ENCODE data around the gene ST3GAL6. TPM values are rescaled to one million over a fixed set of nuclear protein-coding genes. Genes with fewer than 3 reads are reported as not detected.
A peak's percentile ranks its signal among the peaks of the same experiment; 100 is the strongest.

ST3GAL6 gene
- total RNA-seq, 1 donor from 2014 or later, result 16.0 TPM

GRCh38 chr3:98770261-98771039, 7.3 kb downstream of the ST3GAL6 start:
- DNase-seq (ENCODE audit: low read depth, low spot score), result peak; percentile 6
- Mint-ChIP-seq H3K4me1 (peaks cover 46% of the 10 kb centered on the region), H3K36me3 (ENCODE audit: low read depth) (no peaks in the 10 kb centered on the region), H3K4me3 (peak overlapping the region; percentile 1), H3K9me3 (no peaks in the 10 kb centered on the region), H3K27ac (ENCODE audit: unreplicated experiment) (peak overlapping the region; percentile 6), H3K27me3 (ENCODE audit: low read depth) (no peaks in the 10 kb centered on the region)
- no peak for TF ChIP-seq CTCF (conservative IDR thresholded peaks at IDR 0.05)

GRCh38 chr3:98772022-98772421, 8.9 kb downstream of the ST3GAL6 start:
- Mint-ChIP-seq H3K27ac (ENCODE audit: unreplicated experiment) (no peak overlapping the region), H3K9me3 (no peaks in the 10 kb centered on the region), H3K27me3 (ENCODE audit: low read depth) (no peaks in the 10 kb centered on the region), H3K36me3 (ENCODE audit: low read depth) (peaks cover 2% of the 10 kb centered on the region), H3K4me1 (peaks cover 40% of the 10 kb centered on the region), H3K4me3 (no peak overlapping the region)
- DNase-seq (ENCODE audit: low read depth, low spot score), result no peak
- no peak for TF ChIP-seq CTCF (conservative IDR thresholded peaks at IDR 0.05)

- Mint-ChIP-seq H3K27me3 (ENCODE audit: low read depth) (no peaks in the 10 kb centered on the region), H3K4me1 (peaks cover 34% of the 10 kb centered on the region), H3K36me3 (ENCODE audit: low read depth) (peaks cover 2% of the 10 kb centered on the region), H3K9me3 (no peaks in the 10 kb centered on the region), H3K4me3 (no peak overlapping the region), H3K27ac (ENCODE audit: unreplicated experiment) (peak overlapping the region; percentile 63)
- DNase-seq (ENCODE audit: low read depth, low spot score), result no peak
- TF ChIP-seq CTCF (conservative IDR thresholded peaks at IDR 0.05), result no peak
Observed at GRCh38 chr3:98775459-98776139, 12.5 kb downstream of the ST3GAL6 start.

GRCh38 chr3:98776140-98776493, 13.0 kb downstream of the ST3GAL6 start:
- no peak for TF ChIP-seq CTCF (conservative IDR thresholded peaks at IDR 0.05)
- no peak overlapping the region for H3K4me3 Mint-ChIP-seq

GRCh38 chr3:98777286-98777685, 14.1 kb downstream of the ST3GAL6 start:
- Mint-ChIP-seq H3K36me3 (ENCODE audit: low read depth) (peaks cover 2% of the 10 kb centered on the region), H3K4me1 (peaks cover 24% of the 10 kb centered on the region), H3K9me3 (no peaks in the 10 kb centered on the region), H3K4me3 (no peak overlapping the region), H3K27me3 (ENCODE audit: low read depth) (no peaks in the 10 kb centered on the region), H3K27ac (ENCODE audit: unreplicated experiment) (no peak overlapping the region)
- no peak for TF ChIP-seq CTCF (conservative IDR thresholded peaks at IDR 0.05)
- no peak for DNase-seq (ENCODE audit: low read depth, low spot score)

More at GRCh38 chr3:98776140-98776493, 13.0 kb downstream of the ST3GAL6 start:
- Mint-ChIP-seq H3K27me3 (ENCODE audit: low read depth) (no peaks in the 10 kb centered on the region), H3K9me3 (no peaks in the 10 kb centered on the region), H3K27ac (ENCODE audit: unreplicated experiment) (no peak overlapping the region), H3K36me3 (ENCODE audit: low read depth) (peaks cover 2% of the 10 kb centered on the region), H3K4me1 (peaks cover 29% of the 10 kb centered on the region)
- no peak for DNase-seq (ENCODE audit: low read depth, low spot score)

Measured in neural crest cell (in vitro differentiated cells).